Sciatic nerve (tissue), 2 donors: Measurements from ENCODE around the gene NRP1. TPM values are rescaled to one million over a fixed set of nuclear protein-coding genes. Genes with fewer than 3 reads are reported as not detected.

Experiments
- ATAC-seq: fragments of 200-7000 bp; cut with Tn5 transposase; one replicate; pipeline ENCODE4 v1.9.1; 2020; ENCODE audit warnings: mild to moderate bottlenecking, moderate library complexity
- DNase-seq: peaks from one replicate; pipeline ENCODE4 v3.0.0-alpha.2; 2020; ENCODE audit warnings: low spot score
- intact Hi-C: fragments of 100-400 bp; cut with DNase I; formaldehyde crosslinking; loops from one replicate; pipeline ENCODE4 v1.14.2; 2022
- total RNA-seq: library from RNA; stranded (reverse); fragmentation: NEBNext Ultra II Directional; extraction: Animal tissue kit (Norgen Biotek cat#: 25700); gene quantifications from one replicate; pipeline ENCODE4 v1.2.1, GENCODE V29; 2021
- donor health status: DM: no; HTN: no; CAD: no.
- donor health status: DM: no; HTN: no; CAD: no.

NRP1 gene
- total RNA-seq, 1 donor from 2014 or later: 156 TPM

GRCh38 chr10:33129141-33129995, 205.1 kb downstream of the NRP1 start:
- ATAC-seq: peak; percentile 80
- DNase-seq: no peak
- intact Hi-C loops: no loop called here

- ATAC-seq (no peak), DNase-seq (no peak)
- intact Hi-C loops: no loop called here
Measured at GRCh38 chr10:33127622-33128021, 206.8 kb downstream of the NRP1 start.
